GM12801 (cell line): ENCODE measurements around the gene AKAP7.

Experiments
- TF ChIP-seq, protein P1 (sequence below): IDR thresholded peaks from one replicate; pipeline ENCODE4 v1.5.1; 2011; ENCODE audit warnings: control low read depth; ENCODE audit not compliant: insufficient read length; ENCODE audit errors: extremely low read depth

AKAP7 gene

GRCh38 chr6:131244942-131245341 is 109.7 kb downstream of the AKAP7 start:
- TF ChIP-seq, protein P1, sequence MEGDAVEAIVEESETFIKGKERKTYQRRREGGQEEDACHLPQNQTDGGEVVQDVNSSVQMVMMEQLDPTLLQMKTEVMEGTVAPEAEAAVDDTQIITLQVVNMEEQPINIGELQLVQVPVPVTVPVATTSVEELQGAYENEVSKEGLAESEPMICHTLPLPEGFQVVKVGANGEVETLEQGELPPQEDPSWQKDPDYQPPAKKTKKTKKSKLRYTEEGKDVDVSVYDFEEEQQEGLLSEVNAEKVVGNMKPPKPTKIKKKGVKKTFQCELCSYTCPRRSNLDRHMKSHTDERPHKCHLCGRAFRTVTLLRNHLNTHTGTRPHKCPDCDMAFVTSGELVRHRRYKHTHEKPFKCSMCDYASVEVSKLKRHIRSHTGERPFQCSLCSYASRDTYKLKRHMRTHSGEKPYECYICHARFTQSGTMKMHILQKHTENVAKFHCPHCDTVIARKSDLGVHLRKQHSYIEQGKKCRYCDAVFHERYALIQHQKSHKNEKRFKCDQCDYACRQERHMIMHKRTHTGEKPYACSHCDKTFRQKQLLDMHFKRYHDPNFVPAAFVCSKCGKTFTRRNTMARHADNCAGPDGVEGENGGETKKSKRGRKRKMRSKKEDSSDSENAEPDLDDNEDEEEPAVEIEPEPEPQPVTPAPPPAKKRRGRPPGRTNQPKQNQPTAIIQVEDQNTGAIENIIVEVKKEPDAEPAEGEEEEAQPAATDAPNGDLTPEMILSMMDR, result no peak

DNA sequence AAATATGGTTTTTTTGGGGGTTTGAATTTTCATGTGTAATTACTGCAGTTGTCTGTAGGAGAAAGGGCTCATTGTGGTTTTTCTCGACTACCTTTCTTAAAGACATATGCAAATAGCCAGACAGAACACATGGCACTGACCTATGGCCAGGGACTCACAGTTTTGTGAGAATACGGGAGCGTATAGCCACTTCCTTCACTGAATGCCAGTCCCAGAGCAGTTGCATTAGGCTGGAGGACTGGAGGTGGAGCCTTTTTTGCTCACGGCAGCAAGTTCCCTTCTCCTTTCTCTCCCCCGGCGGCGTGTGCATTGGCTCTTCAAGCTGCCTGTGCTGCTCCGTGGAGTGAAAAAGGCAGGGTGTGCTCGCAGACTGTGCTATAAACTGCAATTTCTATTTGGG is 114.9 kb downstream of the AKAP7 start:
- TF ChIP-seq, protein P1, result no peak

GRCh38 chr6:131250936-131251335 is 115.7 kb downstream of the AKAP7 start:
- TF ChIP-seq, protein P1, result no peak

DNA sequence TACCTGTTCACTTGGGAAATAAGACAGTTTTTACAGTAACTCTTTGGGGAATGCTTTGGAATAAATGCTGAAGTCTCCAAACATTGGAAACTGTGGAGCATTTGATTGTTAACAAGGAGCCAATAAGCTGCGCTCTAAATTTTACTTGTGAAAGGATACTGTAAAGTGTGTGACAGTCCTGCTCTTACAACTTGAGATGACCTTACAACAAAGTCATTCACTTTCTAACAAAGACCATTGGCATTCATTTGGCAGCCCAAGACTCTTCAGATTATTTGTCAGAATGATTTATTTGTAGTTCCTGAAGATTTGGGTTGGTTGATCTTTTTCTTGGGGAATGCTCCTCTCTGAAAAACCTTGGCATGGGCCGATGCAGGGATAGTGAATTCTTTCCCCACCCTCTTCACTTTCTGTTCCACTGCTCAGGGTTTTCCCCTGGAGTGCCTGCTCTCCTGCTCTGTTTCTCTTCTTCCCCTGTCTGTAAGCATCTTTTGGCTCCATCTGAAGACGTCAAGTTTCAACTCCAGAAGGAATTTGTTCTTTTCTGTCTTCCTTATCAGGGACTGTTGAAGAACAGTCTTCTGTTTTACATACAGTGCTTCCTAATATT is 116.4 kb downstream of the AKAP7 start:
- TF ChIP-seq, protein P1, result no peak

- TF ChIP-seq, protein P1, result no peak
Observed at GRCh38 chr6:131255434-131255833, 120.2 kb downstream of the AKAP7 start.

GRCh38 chr6:131255911-131256310 is 120.6 kb downstream of the AKAP7 start:
- TF ChIP-seq, protein P1, result no peak

- TF ChIP-seq, protein P1, result no peak
Observed at GRCh38 chr6:131257104-131257503, 121.8 kb downstream of the AKAP7 start.
